A549 (cell line): ENCODE results near the gene EPHB1. TPM values are rescaled to one million over a fixed set of nuclear protein-coding genes. Genes with fewer than 3 reads are reported as not detected.

Experiments
- ATAC-seq, 2 experiments: fragments of 200-7000 bp in 1 of 2; fragments of >200 bp in 1 of 2; cut with Nextera tagmentation in 1 of 2; cut with Tn5 transposase in 1 of 2; 3 replicates each; pipeline versions ENCODE4 v1.8.0 to v1.9.1; 2018 to 2020; ENCODE audit warnings: mild to moderate bottlenecking in 1 of 2, moderate library complexity in 1 of 2
- CTCF ChIA-PET: fragments of 300-600 bp; sonication (Branson Sonifier 250); formaldehyde crosslinking; extraction: SDS; loops from one replicate; lab custom pipeline; 2021; ENCODE audit warnings: antibody characterized with exemption, inconsistent platforms; lab: Yijun Ruan, JAX
- POLR2A ChIA-PET: fragments of 350-600 bp; formaldehyde crosslinking; extraction: SDS; loops from one replicate; lab custom pipeline; 2021; ENCODE audit warnings: antibody characterized with exemption, inconsistent platforms; lab: Yijun Ruan, JAX
- DNase-seq, 2 experiments: peaks; one replicate each; pipeline versions ENCODE4 v3.0.0 to v3.0.0-alpha.2; 2011 to 2016; ENCODE audit warnings: low read depth in 1 of 2, low spot score in 1 of 2
- FAIRE-seq: peaks from 2 replicates; lab custom pipeline; 2011; peaks lifted over from hg19 to GRCh38; lab: Jason Lieb, UNC
- H3K27ac ChIP-seq, 2 experiments: fragments of >200 bp; sonication (Bioruptor Twin); formaldehyde crosslinking; 3 replicates each; pipeline ENCODE4 v1.5.1; 2016 to 2017
- H3K4me1 ChIP-seq: fragments of >200 bp; sonication (Bioruptor Twin); formaldehyde crosslinking; 3 replicates; pipeline ENCODE4 v1.6.1; 2016
- H3K4me2 ChIP-seq: fragments of >200 bp; sonication (Bioruptor Twin); formaldehyde crosslinking; 3 replicates; pipeline ENCODE4 v1.6.1; 2016
- H3K4me3 ChIP-seq: fragments of >200 bp; sonication (Bioruptor Twin); formaldehyde crosslinking; 3 replicates; pipeline ENCODE4 v1.5.1; 2016
- H3K9me3 ChIP-seq: fragments of >200 bp; sonication (Bioruptor Twin); formaldehyde crosslinking; 3 replicates; pipeline ENCODE4 v1.6.1; 2016
- EHF ChIP-seq: fragments of 250-450 bp; sonication (Bioruptor Pico); IDR thresholded peaks from 2 replicates; pipeline ENCODE4 v1.5.0; 2020; ENCODE audit warnings: mild to moderate bottlenecking
- GATA3 ChIP-seq: IDR thresholded peaks from 2 replicates; pipeline ENCODE4 v1.6.1; 2012; ENCODE audit warnings: borderline replicate concordance
- HOXA7 ChIP-seq: fragments of 250-450 bp; sonication (Bioruptor Pico); IDR thresholded peaks from 2 replicates; pipeline ENCODE4 v1.5.0; 2020; ENCODE audit warnings: mild to moderate bottlenecking, moderate library complexity
- JUN ChIP-seq, 2 experiments: fragments of >200 bp; sonication (Bioruptor Twin); formaldehyde crosslinking; IDR thresholded peaks; 2 replicates in 1 of 2; 3 replicates in 1 of 2; pipeline ENCODE4 v1.6.1; 2016 to 2017
- JUNB ChIP-seq: fragments of >200 bp; sonication (Bioruptor Twin); formaldehyde crosslinking; IDR thresholded peaks from 2 replicates; pipeline ENCODE4 v1.6.1; 2016
- MAFK ChIP-seq: fragments of 450-650 bp; IDR thresholded peaks from 2 replicates; pipeline ENCODE4 v1.6.1; 2014; ENCODE audit not compliant: partially characterized antibody
- NFE2L2 ChIP-seq: fragments of 150-350 bp; conservative IDR thresholded peaks from 2 replicates; pipeline ENCODE4 v1.6.1; 2014; ENCODE audit warnings: low read length
- PHF8 ChIP-seq: fragments of 200-600 bp; sonication (generic); IDR thresholded peaks from 2 replicates; pipeline ENCODE4 v1.6.1; 2016; ENCODE audit warnings: low read depth, mild to moderate bottlenecking, antibody characterized with exemption, moderate library complexity, borderline replicate concordance
- RARB ChIP-seq: fragments of 250-450 bp; sonication (Bioruptor Pico); IDR thresholded peaks from 2 replicates; pipeline ENCODE4 v1.8.0; 2021; ENCODE audit warnings: mild to moderate bottlenecking, moderate library complexity
- RNF2 ChIP-seq: fragments of 200-600 bp; sonication (generic); IDR thresholded peaks from 2 replicates; pipeline ENCODE4 v1.6.1; 2016; ENCODE audit warnings: low read depth, mild to moderate bottlenecking, antibody characterized with exemption, moderate library complexity, borderline replicate concordance
- ZNF302 ChIP-seq: fragments of 250-450 bp; sonication (Bioruptor Pico); IDR thresholded peaks from 2 replicates; pipeline ENCODE4 v1.9.0; 2021; ENCODE audit warnings: inconsistent platforms, mild to moderate bottlenecking, moderate library complexity
- WGBS: methylation state at CpG from one replicate; pipeline ENCODE4 v1.1.6; 2017; ENCODE audit errors: missing lambda C conversion rate; 5-methylcytosine and 5-hydroxymethylcytosine counted together
- polyA plus RNA-seq, 4 experiments: library from polyadenylated mRNA; depleted of rRNA in 3 of 4; stranded (reverse); fragments of >200 nt; fragmentation: RNase III in 1 of 4; extraction: RNeasy Plus Mini Kit Qiagen cat#74134 plus additional on column Dnase treatment in 1 of 4; gene quantifications; 2 replicates in 3 of 4; 3 replicates in 1 of 4; pipeline ENCODE4 v1.2.3, GENCODE V29; 2011 to 2017
- TF ChIP-seq, protein P1 (sequence below): fragments of >200 bp; sonication (Bioruptor Twin); formaldehyde crosslinking; IDR thresholded peaks from 3 replicates; pipeline ENCODE4 v1.5.1; 2016
- TF ChIP-seq, protein P2 (sequence below): fragments of >200 bp; sonication (Bioruptor Twin); formaldehyde crosslinking; IDR thresholded peaks from 3 replicates; pipeline ENCODE4 v1.6.1; 2016
- TF ChIP-seq, protein P3 (sequence below): fragments of >200 bp; sonication (Bioruptor Twin); formaldehyde crosslinking; IDR thresholded peaks from 2 replicates; pipeline ENCODE4 v1.6.1; 2016
- TF ChIP-seq, protein P4 (sequence below): fragments of 450-650 bp; IDR thresholded peaks from 2 replicates; pipeline ENCODE4 v1.6.1; 2014; ENCODE audit warnings: antibody characterized with exemption
- TF ChIP-seq, protein P5 (sequence below): fragments of 200-600 bp; sonication (generic); IDR thresholded peaks from 2 replicates; pipeline ENCODE4 v1.6.1; 2016; ENCODE audit warnings: antibody characterized with exemption, mild to moderate bottlenecking, moderate library complexity

EPHB1 gene
- polyA plus RNA-seq, 2 of the 4 experiments (the other 2 are of a cell fraction): 0.18 to 0.21 TPM

DNA sequence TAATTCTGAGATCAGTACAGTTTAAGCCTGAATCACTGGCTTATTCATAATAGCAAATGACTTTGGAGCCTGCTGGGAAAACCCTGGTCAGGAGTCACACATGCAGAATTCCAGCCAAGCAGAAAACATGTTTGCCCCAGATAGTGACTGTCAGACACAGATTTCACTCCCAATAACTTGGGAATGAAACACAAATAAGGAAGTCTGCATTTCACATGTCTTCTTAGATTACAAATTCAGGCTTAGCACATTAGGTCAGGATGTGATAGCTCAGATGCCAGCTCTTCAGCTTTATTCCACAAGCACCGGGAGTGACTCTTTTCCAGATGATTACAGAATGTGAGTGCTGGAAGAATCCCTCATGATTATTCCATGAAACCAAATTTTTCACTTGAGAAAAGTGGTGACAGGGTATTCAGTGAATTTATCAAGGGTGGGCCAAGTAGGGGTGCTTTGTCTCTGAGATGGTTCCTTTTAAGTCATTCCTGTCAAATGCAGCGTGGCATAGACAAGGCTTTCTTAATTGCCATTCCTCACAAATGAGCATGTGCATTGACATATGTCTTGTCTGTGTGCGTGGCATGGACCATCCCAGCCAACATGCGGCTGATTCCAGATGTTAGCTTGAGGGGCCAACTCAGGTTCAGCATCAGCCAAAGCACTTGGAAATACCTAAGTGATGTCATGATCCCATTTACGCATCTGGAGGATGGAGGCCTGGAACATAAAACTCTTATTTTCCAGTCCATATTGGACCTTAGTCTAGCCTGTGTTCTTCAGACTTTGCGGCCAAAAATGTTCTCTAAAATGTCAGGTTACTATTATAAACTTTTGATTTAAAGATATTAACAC, 191.0 kb downstream of the EPHB1 start (continued):
- TF ChIP-seq, protein P1, sequence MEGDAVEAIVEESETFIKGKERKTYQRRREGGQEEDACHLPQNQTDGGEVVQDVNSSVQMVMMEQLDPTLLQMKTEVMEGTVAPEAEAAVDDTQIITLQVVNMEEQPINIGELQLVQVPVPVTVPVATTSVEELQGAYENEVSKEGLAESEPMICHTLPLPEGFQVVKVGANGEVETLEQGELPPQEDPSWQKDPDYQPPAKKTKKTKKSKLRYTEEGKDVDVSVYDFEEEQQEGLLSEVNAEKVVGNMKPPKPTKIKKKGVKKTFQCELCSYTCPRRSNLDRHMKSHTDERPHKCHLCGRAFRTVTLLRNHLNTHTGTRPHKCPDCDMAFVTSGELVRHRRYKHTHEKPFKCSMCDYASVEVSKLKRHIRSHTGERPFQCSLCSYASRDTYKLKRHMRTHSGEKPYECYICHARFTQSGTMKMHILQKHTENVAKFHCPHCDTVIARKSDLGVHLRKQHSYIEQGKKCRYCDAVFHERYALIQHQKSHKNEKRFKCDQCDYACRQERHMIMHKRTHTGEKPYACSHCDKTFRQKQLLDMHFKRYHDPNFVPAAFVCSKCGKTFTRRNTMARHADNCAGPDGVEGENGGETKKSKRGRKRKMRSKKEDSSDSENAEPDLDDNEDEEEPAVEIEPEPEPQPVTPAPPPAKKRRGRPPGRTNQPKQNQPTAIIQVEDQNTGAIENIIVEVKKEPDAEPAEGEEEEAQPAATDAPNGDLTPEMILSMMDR: no peak
- TF ChIP-seq, protein P2, sequence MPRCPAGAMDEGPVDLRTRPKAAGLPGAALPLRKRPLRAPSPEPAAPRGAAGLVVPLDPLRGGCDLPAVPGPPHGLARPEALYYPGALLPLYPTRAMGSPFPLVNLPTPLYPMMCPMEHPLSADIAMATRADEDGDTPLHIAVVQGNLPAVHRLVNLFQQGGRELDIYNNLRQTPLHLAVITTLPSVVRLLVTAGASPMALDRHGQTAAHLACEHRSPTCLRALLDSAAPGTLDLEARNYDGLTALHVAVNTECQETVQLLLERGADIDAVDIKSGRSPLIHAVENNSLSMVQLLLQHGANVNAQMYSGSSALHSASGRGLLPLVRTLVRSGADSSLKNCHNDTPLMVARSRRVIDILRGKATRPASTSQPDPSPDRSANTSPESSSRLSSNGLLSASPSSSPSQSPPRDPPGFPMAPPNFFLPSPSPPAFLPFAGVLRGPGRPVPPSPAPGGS: no peak
- no peak for TF ChIP-seq NFE2L2

DNA sequence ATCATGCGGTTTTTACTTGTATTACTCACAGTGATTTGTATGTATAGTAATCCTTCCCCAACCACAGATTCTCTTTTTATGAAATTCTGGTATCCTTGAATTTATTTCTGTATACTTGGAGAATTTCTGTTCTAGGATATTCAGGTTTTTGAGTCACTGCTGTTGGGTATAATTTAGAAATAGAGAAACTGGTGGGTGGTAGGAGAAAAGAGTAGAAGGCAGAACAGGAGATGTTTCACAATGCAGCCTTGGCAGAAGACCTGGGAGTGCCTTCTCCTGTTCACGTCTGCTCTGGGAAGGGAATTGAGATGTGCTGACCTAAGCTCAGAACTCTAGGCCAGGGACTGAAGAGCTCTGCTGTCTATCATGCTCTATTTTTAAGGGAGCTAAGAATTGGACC, 193.6 kb downstream of the EPHB1 start:
- ATAC-seq (no peak), DNase-seq (no peak), FAIRE-seq (no peak)
- Histone ChIP-seq H3K4me3 (no peak overlapping the region), H3K4me2 (no peak overlapping the region), H3K27ac (no peak overlapping the region), H3K4me1 (no peaks in the 10 kb centered on the region), H3K9me3 (no peaks in the 10 kb centered on the region)
- ChIA-PET POLR2A (no interaction called here), CTCF (no interaction called here)
- TF ChIP-seq, protein P3, sequence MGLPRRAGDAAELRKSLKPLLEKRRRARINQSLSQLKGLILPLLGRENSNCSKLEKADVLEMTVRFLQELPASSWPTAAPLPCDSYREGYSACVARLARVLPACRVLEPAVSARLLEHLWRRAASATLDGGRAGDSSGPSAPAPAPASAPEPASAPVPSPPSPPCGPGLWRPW: no peak
- TF ChIP-seq GATA3: no peak
- TF ChIP-seq, protein P4, sequence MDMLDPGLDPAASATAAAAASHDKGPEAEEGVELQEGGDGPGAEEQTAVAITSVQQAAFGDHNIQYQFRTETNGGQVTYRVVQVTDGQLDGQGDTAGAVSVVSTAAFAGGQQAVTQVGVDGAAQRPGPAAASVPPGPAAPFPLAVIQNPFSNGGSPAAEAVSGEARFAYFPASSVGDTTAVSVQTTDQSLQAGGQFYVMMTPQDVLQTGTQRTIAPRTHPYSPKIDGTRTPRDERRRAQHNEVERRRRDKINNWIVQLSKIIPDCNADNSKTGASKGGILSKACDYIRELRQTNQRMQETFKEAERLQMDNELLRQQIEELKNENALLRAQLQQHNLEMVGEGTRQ: no peak
- no peak for TF ChIP-seq PHF8
- no peak for TF ChIP-seq JUN (IDR thresholded peaks at IDR 0.05)
- TF ChIP-seq JUNB: no peak
- no peak for TF ChIP-seq RNF2
- no peak for TF ChIP-seq MAFK
- no peak for TF ChIP-seq HOXA7 (CRISPR knock-in tag)
- no peak for TF ChIP-seq RARB (CRISPR knock-in tag)
- TF ChIP-seq, protein P5, sequence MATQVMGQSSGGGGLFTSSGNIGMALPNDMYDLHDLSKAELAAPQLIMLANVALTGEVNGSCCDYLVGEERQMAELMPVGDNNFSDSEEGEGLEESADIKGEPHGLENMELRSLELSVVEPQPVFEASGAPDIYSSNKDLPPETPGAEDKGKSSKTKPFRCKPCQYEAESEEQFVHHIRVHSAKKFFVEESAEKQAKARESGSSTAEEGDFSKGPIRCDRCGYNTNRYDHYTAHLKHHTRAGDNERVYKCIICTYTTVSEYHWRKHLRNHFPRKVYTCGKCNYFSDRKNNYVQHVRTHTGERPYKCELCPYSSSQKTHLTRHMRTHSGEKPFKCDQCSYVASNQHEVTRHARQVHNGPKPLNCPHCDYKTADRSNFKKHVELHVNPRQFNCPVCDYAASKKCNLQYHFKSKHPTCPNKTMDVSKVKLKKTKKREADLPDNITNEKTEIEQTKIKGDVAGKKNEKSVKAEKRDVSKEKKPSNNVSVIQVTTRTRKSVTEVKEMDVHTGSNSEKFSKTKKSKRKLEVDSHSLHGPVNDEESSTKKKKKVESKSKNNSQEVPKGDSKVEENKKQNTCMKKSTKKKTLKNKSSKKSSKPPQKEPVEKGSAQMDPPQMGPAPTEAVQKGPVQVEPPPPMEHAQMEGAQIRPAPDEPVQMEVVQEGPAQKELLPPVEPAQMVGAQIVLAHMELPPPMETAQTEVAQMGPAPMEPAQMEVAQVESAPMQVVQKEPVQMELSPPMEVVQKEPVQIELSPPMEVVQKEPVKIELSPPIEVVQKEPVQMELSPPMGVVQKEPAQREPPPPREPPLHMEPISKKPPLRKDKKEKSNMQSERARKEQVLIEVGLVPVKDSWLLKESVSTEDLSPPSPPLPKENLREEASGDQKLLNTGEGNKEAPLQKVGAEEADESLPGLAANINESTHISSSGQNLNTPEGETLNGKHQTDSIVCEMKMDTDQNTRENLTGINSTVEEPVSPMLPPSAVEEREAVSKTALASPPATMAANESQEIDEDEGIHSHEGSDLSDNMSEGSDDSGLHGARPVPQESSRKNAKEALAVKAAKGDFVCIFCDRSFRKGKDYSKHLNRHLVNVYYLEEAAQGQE: no peak
- no peak for TF ChIP-seq EHF
- no peak for TF ChIP-seq ZNF302 (CRISPR knock-in tag)
- TF ChIP-seq, protein P1: no peak
- 12% methylated on average over 2 of the region's 2 CpGs for WGBS
